ENCODE measurements around the gene DNAH10. TPM values are rescaled to one million over a fixed set of nuclear protein-coding genes. Genes with fewer than 3 reads are reported as not detected.

Gene DNAH10
- total RNA-seq, 1 donor from 2014 or later = 10.1 TPM

- intact Hi-C loops (cut with DNase I) = no loop called here
Measured at GRCh38 chr12:123715195-123715594, 46.9 kb upstream of the DNAH10 start.

GRCh38 chr12:123717350-123717749, 44.8 kb upstream of the DNAH10 start:
- no peak for TF ChIP-seq CTCF (IDR thresholded peaks at IDR 0.05)
- Histone ChIP-seq H3K9me3 (no peaks in the 10 kb centered on the region), H3K27me3 (ENCODE audit: low read depth) (no peaks in the 10 kb centered on the region), H3K36me3 (peaks cover 31% of the 10 kb centered on the region), H3K27ac (no peak overlapping the region), H3K4me1 (peaks cover 23% of the 10 kb centered on the region), H3K4me3 (no peak overlapping the region)
- no peak for DNase-seq
- ATAC-seq = no peak
- intact Hi-C loops (cut with DNase I) = no loop called here

More at GRCh38 chr12:123715195-123715594, 46.9 kb upstream of the DNAH10 start:
- TF ChIP-seq CTCF (IDR thresholded peaks at IDR 0.05) = no peak
- Histone ChIP-seq H3K27ac (peak overlapping the region; percentile 34), H3K4me3 (no peak overlapping the region), H3K36me3 (peaks cover 10% of the 10 kb centered on the region), H3K9me3 (no peaks in the 10 kb centered on the region), H3K27me3 (ENCODE audit: low read depth) (no peaks in the 10 kb centered on the region), H3K4me1 (peaks cover 27% of the 10 kb centered on the region)
- DNase-seq (no peak), ATAC-seq (no peak)

GRCh38 chr12:123720141-123720814, 41.8 kb upstream of the DNAH10 start:
- intact Hi-C loops (cut with DNase I) = no loop called here
- Histone ChIP-seq H3K4me3 (no peak overlapping the region), H3K27me3 (ENCODE audit: low read depth) (no peaks in the 10 kb centered on the region), H3K4me1 (no peaks in the 10 kb centered on the region), H3K9me3 (no peaks in the 10 kb centered on the region), H3K27ac (no peak overlapping the region), H3K36me3 (peaks cover 61% of the 10 kb centered on the region)
- DNase-seq = no peak
- TF ChIP-seq CTCF (IDR thresholded peaks at IDR 0.05) = no peak
- no peak for ATAC-seq

- H3K9me3 ChIP-seq = no peaks in the 10 kb centered on the region
- ATAC-seq (no peak), DNase-seq (no peak)
- no peak overlapping the region for H3K4me3 ChIP-seq
- peaks cover 70% of the 10 kb centered on the region for H3K36me3 ChIP-seq
- no peaks in the 10 kb centered on the region for H3K4me1 ChIP-seq
- H3K27ac ChIP-seq = no peak overlapping the region
- no peak for TF ChIP-seq CTCF (IDR thresholded peaks at IDR 0.05)
- no peaks in the 10 kb centered on the region for H3K27me3 ChIP-seq (ENCODE audit: low read depth)
- intact Hi-C loops (cut with DNase I) = no loop called here
Measured at GRCh38 chr12:123721245-123721644, 40.9 kb upstream of the DNAH10 start.

- peak in 1 of 2 donors; percentile 83 for ATAC-seq
Measured at GRCh38 chr12:123723011-123723410, 39.1 kb upstream of the DNAH10 start.

More at GRCh38 chr12:123723011-123723410, 39.1 kb upstream of the DNAH10 start:
- intact Hi-C loops (cut with DNase I) = no loop called here
- no peaks in the 10 kb centered on the region for H3K9me3 ChIP-seq
- DNase-seq = no peak
- TF ChIP-seq CTCF (IDR thresholded peaks at IDR 0.05) = no peak
- peaks cover 88% of the 10 kb centered on the region for H3K36me3 ChIP-seq
- no peaks in the 10 kb centered on the region for H3K27me3 ChIP-seq (ENCODE audit: low read depth)
- no peaks in the 10 kb centered on the region for H3K4me1 ChIP-seq
- H3K27ac ChIP-seq = no peak overlapping the region
- no peak overlapping the region for H3K4me3 ChIP-seq
